ENCODE data around the gene ZNF69. TPM values are rescaled to one million over a fixed set of nuclear protein-coding genes. Genes with fewer than 3 reads are reported as not detected.

Gene ZNF69
- total RNA-seq, 1 experiment from 2014 or later, result 28.7 TPM

- 0 out of 2 replicates have a peak, but pooled peaks have one; percentile 59 for TF ChIP-seq JUN (CRISPR knock-in tag; IDR thresholded peaks at IDR 0.05)
- TF ChIP-seq FOXK1 (CRISPR knock-in tag; IDR thresholded peaks at IDR 0.05), result peak; percentile 70
- TF ChIP-seq, protein P1, sequence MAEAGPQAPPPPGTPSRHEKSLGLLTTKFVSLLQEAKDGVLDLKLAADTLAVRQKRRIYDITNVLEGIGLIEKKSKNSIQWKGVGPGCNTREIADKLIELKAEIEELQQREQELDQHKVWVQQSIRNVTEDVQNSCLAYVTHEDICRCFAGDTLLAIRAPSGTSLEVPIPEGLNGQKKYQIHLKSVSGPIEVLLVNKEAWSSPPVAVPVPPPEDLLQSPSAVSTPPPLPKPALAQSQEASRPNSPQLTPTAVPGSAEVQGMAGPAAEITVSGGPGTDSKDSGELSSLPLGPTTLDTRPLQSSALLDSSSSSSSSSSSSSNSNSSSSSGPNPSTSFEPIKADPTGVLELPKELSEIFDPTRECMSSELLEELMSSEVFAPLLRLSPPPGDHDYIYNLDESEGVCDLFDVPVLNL (CRISPR knock-in tag; IDR thresholded peaks at IDR 0.05; ENCODE audit: borderline replicate concordance, low read depth), result no peak
- TF ChIP-seq TEAD1 (CRISPR knock-in tag; IDR thresholded peaks at IDR 0.05), result peak; percentile 95
- peak; percentile 78 for TF ChIP-seq NFYB (CRISPR knock-in tag; conservative IDR thresholded peaks at IDR 0.05; ENCODE audit: low read depth)
- 0 out of 2 replicates have a peak, but pooled peaks have one; percentile 65 for TF ChIP-seq CBFB (CRISPR knock-in tag; IDR thresholded peaks at IDR 0.05; ENCODE audit: low read depth)
- peak; percentile 60; the same call in 1 of the 2 replicates for TF ChIP-seq E2F5 (CRISPR knock-in tag; IDR thresholded peaks at IDR 0.05)
- no peak for TF ChIP-seq HMGA2 (CRISPR knock-in tag; IDR thresholded peaks at IDR 0.05)
- TF ChIP-seq TP53 (CRISPR knock-in tag; IDR thresholded peaks at IDR 0.05), result peak; percentile 85
- peak; percentile 83; the same call in 1 of the 2 replicates for TF ChIP-seq NR3C1 (CRISPR knock-in tag; conservative IDR thresholded peaks at IDR 0.05; ENCODE audit: low read depth)
- no peak for TF ChIP-seq SOX15 (CRISPR knock-in tag; IDR thresholded peaks at IDR 0.05)
- peak; percentile 43 for TF ChIP-seq SP1 (CRISPR knock-in tag; conservative IDR thresholded peaks at IDR 0.05)
- TF ChIP-seq MAX (CRISPR knock-in tag; IDR thresholded peaks at IDR 0.05), result peak; percentile 91
- TF ChIP-seq, protein P2, sequence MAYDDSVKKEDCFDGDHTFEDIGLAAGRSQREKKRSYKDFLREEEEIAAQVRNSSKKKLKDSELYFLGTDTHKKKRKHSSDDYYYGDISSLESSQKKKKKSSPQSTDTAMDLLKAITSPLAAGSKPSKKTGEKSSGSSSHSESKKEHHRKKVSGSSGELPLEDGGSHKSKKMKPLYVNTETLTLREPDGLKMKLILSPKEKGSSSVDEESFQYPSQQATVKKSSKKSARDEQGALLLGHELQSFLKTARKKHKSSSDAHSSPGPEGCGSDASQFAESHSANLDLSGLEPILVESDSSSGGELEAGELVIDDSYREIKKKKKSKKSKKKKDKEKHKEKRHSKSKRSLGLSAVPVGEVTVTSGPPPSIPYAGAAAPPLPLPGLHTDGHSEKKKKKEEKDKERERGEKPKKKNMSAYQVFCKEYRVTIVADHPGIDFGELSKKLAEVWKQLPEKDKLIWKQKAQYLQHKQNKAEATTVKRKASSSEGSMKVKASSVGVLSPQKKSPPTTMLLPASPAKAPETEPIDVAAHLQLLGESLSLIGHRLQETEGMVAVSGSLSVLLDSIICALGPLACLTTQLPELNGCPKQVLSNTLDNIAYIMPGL (CRISPR knock-in tag; IDR thresholded peaks at IDR 0.05), result peak; percentile 65; the same call in 1 of the 2 replicates
- TF ChIP-seq MYBL2 (CRISPR knock-in tag; IDR thresholded peaks at IDR 0.05), result peak; percentile 67; the same call in 1 of the 2 replicates
- TF ChIP-seq ZNF232 (CRISPR knock-in tag; IDR thresholded peaks at IDR 0.05), result peak; percentile 77; the same call in 1 of the 2 replicates
- 0 out of 2 replicates have a peak, but pooled peaks have one; percentile 69 for TF ChIP-seq ZBTB21 (CRISPR knock-in tag; IDR thresholded peaks at IDR 0.05; ENCODE audit: borderline replicate concordance)
- peak; percentile 53 for TF ChIP-seq CREM (CRISPR knock-in tag; IDR thresholded peaks at IDR 0.05)
- TF ChIP-seq TEAD4 (CRISPR knock-in tag; IDR thresholded peaks at IDR 0.05), result peak; percentile 68; the same call in 1 of the 2 replicates
- TF ChIP-seq, protein P3, sequence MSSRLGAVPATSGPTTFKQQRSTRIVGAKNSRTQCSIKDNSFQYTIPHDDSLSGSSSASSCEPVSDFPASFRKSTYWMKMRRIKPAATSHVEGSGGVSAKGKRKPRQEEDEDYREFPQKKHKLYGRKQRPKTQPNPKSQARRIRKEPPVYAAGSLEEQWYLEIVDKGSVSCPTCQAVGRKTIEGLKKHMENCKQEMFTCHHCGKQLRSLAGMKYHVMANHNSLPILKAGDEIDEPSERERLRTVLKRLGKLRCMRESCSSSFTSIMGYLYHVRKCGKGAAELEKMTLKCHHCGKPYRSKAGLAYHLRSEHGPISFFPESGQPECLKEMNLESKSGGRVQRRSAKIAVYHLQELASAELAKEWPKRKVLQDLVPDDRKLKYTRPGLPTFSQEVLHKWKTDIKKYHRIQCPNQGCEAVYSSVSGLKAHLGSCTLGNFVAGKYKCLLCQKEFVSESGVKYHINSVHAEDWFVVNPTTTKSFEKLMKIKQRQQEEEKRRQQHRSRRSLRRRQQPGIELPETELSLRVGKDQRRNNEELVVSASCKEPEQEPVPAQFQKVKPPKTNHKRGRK (CRISPR knock-in tag; IDR thresholded peaks at IDR 0.05; ENCODE audit: borderline replicate concordance), result no peak
- no peak for TF ChIP-seq EMX1 (CRISPR knock-in tag; IDR thresholded peaks at IDR 0.05)
- TF ChIP-seq, protein P4, sequence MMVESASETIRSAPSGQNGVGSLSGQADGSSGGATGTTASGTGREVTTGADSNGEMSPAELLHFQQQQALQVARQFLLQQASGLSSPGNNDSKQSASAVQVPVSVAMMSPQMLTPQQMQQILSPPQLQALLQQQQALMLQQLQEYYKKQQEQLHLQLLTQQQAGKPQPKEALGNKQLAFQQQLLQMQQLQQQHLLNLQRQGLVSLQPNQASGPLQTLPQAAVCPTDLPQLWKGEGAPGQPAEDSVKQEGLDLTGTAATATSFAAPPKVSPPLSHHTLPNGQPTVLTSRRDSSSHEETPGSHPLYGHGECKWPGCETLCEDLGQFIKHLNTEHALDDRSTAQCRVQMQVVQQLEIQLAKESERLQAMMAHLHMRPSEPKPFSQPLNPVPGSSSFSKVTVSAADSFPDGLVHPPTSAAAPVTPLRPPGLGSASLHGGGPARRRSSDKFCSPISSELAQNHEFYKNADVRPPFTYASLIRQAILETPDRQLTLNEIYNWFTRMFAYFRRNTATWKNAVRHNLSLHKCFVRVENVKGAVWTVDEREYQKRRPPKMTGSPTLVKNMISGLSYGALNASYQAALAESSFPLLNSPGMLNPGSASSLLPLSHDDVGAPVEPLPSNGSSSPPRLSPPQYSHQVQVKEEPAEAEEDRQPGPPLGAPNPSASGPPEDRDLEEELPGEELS (CRISPR knock-in tag; IDR thresholded peaks at IDR 0.05), result peak; percentile 94
- peak; percentile 85; the same call in 1 of the 2 replicates for TF ChIP-seq ZNF138 (CRISPR knock-in tag; conservative IDR thresholded peaks at IDR 0.05)
- TF ChIP-seq ELF4 (CRISPR knock-in tag; IDR thresholded peaks at IDR 0.05; ENCODE audit: low read depth), result 0 out of 2 replicates have a peak, but pooled peaks have one; percentile 51
- TF ChIP-seq ETV6 (CRISPR knock-in tag; IDR thresholded peaks at IDR 0.05), result peak; percentile 74
- no peak for TF ChIP-seq OVOL2 (CRISPR knock-in tag; IDR thresholded peaks at IDR 0.05; ENCODE audit: borderline replicate concordance)
- TF ChIP-seq, protein P5, sequence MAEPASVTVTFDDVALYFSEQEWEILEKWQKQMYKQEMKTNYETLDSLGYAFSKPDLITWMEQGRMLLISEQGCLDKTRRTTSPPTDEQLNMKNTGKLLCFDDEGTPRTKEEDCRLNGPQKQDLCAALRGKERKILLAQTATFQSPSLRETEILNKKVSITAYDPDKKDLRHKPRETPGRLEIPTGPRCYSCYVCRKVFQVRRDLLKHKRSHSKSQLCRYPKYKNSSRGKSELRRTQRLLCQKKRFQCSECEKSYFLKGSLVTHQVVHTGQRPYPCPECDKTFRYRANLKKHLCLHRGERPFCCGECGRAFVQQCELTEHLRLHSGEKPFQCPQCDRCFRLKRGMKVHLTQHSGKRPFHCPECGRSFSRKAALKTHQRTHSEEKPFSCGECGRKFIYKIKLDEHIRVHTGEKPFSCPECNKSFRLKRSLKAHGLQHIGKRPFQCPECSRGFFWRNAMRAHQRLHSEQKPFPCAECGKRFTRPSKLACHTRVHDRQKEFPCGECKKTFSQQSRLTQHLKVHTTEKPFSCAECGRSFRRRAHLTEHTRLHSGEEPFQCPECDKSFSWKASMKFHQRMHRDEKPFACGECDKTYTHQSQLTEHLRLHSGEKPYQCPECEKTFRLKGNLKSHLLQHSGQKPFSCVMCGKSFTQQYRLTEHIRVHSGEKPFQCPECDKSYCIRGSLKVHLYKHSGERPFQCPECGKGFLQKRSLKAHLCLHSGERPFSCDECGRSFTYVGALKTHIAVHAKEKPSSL (CRISPR knock-in tag; conservative IDR thresholded peaks at IDR 0.05), result no peak
- 0 out of 2 replicates have a peak, but pooled peaks have one; percentile 50 for TF ChIP-seq USF1 (CRISPR knock-in tag; IDR thresholded peaks at IDR 0.05)
Observed at GRCh38 chr19:11848594-11849469, 38.8 kb upstream of the ZNF69 start, which contains the start of gene ZNF439 (continued).

All from WTC11 (cell line).